CD4-positive, CD25-positive, alpha-beta regulatory T cell (primary cell): Measurements from ENCODE around the gene COPB2. TPM values are rescaled to one million over a fixed set of nuclear protein-coding genes. Genes with fewer than 3 reads are reported as not detected.

Experiments
- ATAC-seq, 2 donors: fragments of 150-1000 bp; cut with Tn5 transposase; one replicate each; pipeline ENCODE4 v1.10.0; 2021; ENCODE audit warnings: low read depth in 2 of 2, moderate number of reproducible peaks in 2 of 2, moderate library complexity in 1 of 2
- DNase-seq, 3 donors: peaks; one replicate each; pipeline versions ENCODE4 v3.0.0 to v3.0.0-alpha.2; 2012 to 2022; ENCODE audit warnings: mixed read lengths in 1 of 3
- H3K27ac ChIP-seq: one replicate; pipeline ENCODE4 v1.7.0; 2013; ENCODE audit warnings: mild to moderate bottlenecking, low read length; ENCODE audit not compliant: insufficient read depth, poor library complexity, severe bottlenecking
- H3K27me3 ChIP-seq: one replicate; pipeline ENCODE4 v1.7.0; 2013; ENCODE audit warnings: low read length; ENCODE audit not compliant: control insufficient read depth, insufficient read depth
- H3K36me3 ChIP-seq: one replicate; pipeline ENCODE4 v1.7.0; 2013; ENCODE audit warnings: mild to moderate bottlenecking, low read length, moderate library complexity; ENCODE audit not compliant: control insufficient read depth, insufficient read depth
- H3K4me1 ChIP-seq: 2 replicates; pipeline ENCODE4 v1.7.0; 2013; ENCODE audit warnings: mild to moderate bottlenecking, low read length; ENCODE audit not compliant: insufficient read depth, control insufficient read depth, poor library complexity, severe bottlenecking
- H3K4me3 ChIP-seq: one replicate; pipeline ENCODE4 v1.7.0; 2013; ENCODE audit warnings: low read depth, mild to moderate bottlenecking, low read length, moderate library complexity
- H3K9me3 ChIP-seq, 2 experiments: 1 replicate in 1 of 2; 2 replicates in 1 of 2; pipeline ENCODE4 v1.7.0; 2013; ENCODE audit warnings: low read length in 2 of 2, mild to moderate bottlenecking in 1 of 2, moderate library complexity in 1 of 2; ENCODE audit not compliant: control insufficient read depth in 2 of 2
- H3K27ac Mint-ChIP-seq, 3 donors: one replicate each; pipeline ENCODE4 v1.8.0; 2020 to 2022; ENCODE audit warnings: mild to moderate bottlenecking in 3 of 3, mixed read lengths in 3 of 3, moderate library complexity in 2 of 3
- H3K27me3 Mint-ChIP-seq: one replicate; pipeline ENCODE4 v1.8.0; 2022; ENCODE audit warnings: mild to moderate bottlenecking, mixed read lengths
- H3K36me3 Mint-ChIP-seq: one replicate; pipeline ENCODE4 v1.8.0; 2020; ENCODE audit warnings: mixed read lengths
- H3K4me1 Mint-ChIP-seq, 4 donors: one replicate each; pipeline ENCODE4 v1.8.0; 2020 to 2022; ENCODE audit warnings: mixed read lengths in 4 of 4, mild to moderate bottlenecking in 1 of 4
- H3K4me3 Mint-ChIP-seq, 4 donors: one replicate each; pipeline ENCODE4 v1.8.0; 2020 to 2022; ENCODE audit warnings: mild to moderate bottlenecking in 4 of 4, mixed read lengths in 4 of 4, moderate library complexity in 3 of 4
- H3K9me3 Mint-ChIP-seq, 7 donors: one replicate each; pipeline ENCODE4 v1.8.0; 2020 to 2022; ENCODE audit warnings: mixed read lengths in 7 of 7, mild to moderate bottlenecking in 3 of 7, moderate library complexity in 2 of 7
- polyA plus RNA-seq, 4 donors: library from polyadenylated mRNA; unstranded; fragments of 300-500 nt; fragmentation: Illumina TruSeq; gene quantifications; one replicate each; pipeline ENCODE4 v1.2.3, GENCODE V29; 2021
- total RNA-seq: library from RNA; stranded (reverse); gene quantifications from one replicate; pipeline ENCODE4 v1.2.3, GENCODE V29; 2022

COPB2 gene
- total and polyA plus RNA-seq, 5 donors from 2014 or later: 32.7 to 80.6 (median 67.6) TPM

DNA sequence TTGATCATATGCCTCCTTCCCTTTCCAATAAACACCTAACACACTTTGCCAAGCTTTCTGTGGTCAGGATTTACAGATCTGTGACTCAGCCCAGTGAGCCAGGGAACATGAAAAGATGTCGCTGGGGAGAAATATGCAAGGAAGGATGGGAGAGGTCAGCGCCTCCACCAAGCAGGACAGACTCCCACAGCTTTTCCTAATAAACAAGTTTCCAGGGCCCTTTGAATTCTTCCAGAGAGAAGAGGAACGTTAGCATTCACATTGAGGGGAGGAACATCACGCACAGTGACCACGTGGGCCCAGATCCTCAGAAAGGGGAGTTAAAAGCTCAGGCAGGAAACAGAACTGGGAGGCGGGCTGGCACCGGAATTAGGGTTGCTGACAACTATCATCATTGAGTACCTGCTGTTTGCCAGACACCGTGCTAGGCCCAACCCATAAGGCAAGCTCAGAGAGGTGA lies 78.9 kb downstream of the COPB2 start:
- no peak for DNase-seq
- Mint-ChIP-seq H3K9me3 (peaks cover 0 to 3% (median 0%) of the 10 kb centered on the region in 7 donors), H3K27ac (no peak overlapping the region), H3K4me1 (no peaks in the 10 kb centered on the region), H3K36me3 (no peaks in the 10 kb centered on the region), H3K27me3 (no peaks in the 10 kb centered on the region), H3K4me3 (no peak overlapping the region)
- no peak overlapping the region for H3K4me3 ChIP-seq
- H3K27me3 ChIP-seq: no peaks in the 10 kb centered on the region
- no peak for ATAC-seq
- no peak overlapping the region for H3K27ac ChIP-seq
- no peaks in the 10 kb centered on the region for H3K9me3 ChIP-seq
- H3K36me3 ChIP-seq: no peaks in the 10 kb centered on the region
- no peaks in the 10 kb centered on the region for H3K4me1 ChIP-seq

DNA sequence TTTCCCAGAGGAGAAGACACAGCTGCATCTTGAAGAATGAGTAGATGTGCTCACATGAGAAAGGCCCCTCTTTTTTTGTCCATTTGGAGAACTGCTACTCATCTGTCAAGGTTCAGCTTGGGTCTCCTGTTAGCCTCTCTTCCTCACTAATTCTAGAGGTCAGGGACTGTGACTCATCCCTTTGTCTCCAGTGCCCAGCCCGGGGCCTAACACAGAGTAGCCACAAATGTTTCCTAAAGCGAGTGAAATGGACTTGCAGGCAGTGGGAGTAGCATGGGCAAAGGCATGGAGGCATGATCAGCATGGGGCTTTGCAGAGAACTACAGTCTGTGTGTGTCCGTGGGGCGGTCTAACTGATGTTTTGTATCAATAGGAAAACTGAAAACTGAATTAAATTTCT lies 79.6 kb downstream of the COPB2 start:
- no peak overlapping the region for H3K4me3 ChIP-seq
- ATAC-seq (no peak), DNase-seq (no peak)
- Mint-ChIP-seq H3K27me3 (no peaks in the 10 kb centered on the region), H3K4me1 (no peaks in the 10 kb centered on the region), H3K27ac (no peak overlapping the region), H3K9me3 (peaks cover 0 to 3% (median 0%) of the 10 kb centered on the region in 7 donors), H3K36me3 (no peaks in the 10 kb centered on the region), H3K4me3 (no peak overlapping the region)
- no peaks in the 10 kb centered on the region for H3K36me3 ChIP-seq
- H3K27ac ChIP-seq: no peak overlapping the region
- H3K27me3 ChIP-seq: no peaks in the 10 kb centered on the region
- H3K4me1 ChIP-seq: no peaks in the 10 kb centered on the region
- H3K9me3 ChIP-seq: no peaks in the 10 kb centered on the region

DNA sequence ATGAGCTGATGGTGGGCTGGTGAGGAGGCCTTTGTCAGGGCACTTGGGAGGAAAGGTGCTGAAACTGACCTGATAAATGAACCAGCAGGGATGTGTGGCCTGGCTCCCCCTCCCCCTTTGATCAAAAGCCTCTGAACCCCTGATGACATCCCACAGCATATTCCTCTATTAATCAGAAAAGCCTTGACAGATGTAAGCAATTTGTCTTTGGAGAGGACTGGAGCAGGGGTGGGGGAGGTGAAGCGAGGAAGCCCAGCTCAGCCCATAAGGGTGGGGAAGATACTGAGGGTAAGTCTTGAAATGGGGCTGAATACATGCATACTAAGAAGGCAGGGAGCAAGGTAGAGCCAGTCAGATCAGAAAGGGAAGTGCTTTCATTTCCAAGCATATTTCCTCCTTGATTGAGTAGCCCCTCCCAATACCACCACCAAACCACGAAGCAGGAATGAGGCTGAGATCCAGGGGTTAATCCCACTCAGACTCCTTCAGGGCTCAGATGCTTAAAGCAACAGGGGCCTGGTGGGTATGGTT lies 80.3 kb downstream of the COPB2 start:
- ATAC-seq (no peak), DNase-seq (no peak)
- H3K27me3 ChIP-seq: no peaks in the 10 kb centered on the region
- Mint-ChIP-seq H3K9me3 (peaks cover 0 to 3% (median 0%) of the 10 kb centered on the region in 7 donors), H3K27me3 (no peaks in the 10 kb centered on the region), H3K27ac (no peak overlapping the region), H3K4me1 (no peaks in the 10 kb centered on the region), H3K36me3 (no peaks in the 10 kb centered on the region), H3K4me3 (no peak overlapping the region)
- H3K36me3 ChIP-seq: no peaks in the 10 kb centered on the region
- no peak overlapping the region for H3K4me3 ChIP-seq
- no peaks in the 10 kb centered on the region for H3K9me3 ChIP-seq
- no peaks in the 10 kb centered on the region for H3K4me1 ChIP-seq
- no peak overlapping the region for H3K27ac ChIP-seq

DNA sequence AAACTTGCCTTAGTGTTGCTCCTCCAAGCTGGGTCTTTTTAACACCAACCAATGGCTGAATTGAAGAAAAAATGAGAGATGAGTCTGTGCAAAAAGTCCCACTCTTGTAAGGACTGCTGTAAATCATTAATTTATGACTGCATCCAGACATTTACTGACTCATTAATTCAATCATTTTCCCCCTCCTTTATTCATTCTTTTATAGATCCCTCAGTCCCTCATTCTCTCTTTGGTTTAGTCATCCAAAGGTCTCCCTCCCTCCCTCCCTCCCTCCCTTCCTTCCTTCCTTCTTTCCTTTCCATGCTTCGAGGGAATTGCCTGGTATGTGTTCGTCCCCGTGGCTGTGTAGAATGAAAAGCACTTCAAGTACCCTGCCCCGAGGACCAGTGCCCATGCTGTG lies 80.9 kb downstream of the COPB2 start:
- Histone ChIP-seq H3K27ac (no peak overlapping the region), H3K4me1 (no peaks in the 10 kb centered on the region), H3K27me3 (no peaks in the 10 kb centered on the region), H3K36me3 (no peaks in the 10 kb centered on the region), H3K4me3 (no peak overlapping the region), H3K9me3 (no peaks in the 10 kb centered on the region)
- Mint-ChIP-seq H3K27me3 (no peaks in the 10 kb centered on the region), H3K27ac (no peak overlapping the region), H3K4me3 (no peak overlapping the region), H3K36me3 (no peaks in the 10 kb centered on the region), H3K9me3 (peaks cover 0 to 3% (median 0%) of the 10 kb centered on the region in 7 donors), H3K4me1 (no peaks in the 10 kb centered on the region)
- ATAC-seq (no peak), DNase-seq (no peak)

DNA sequence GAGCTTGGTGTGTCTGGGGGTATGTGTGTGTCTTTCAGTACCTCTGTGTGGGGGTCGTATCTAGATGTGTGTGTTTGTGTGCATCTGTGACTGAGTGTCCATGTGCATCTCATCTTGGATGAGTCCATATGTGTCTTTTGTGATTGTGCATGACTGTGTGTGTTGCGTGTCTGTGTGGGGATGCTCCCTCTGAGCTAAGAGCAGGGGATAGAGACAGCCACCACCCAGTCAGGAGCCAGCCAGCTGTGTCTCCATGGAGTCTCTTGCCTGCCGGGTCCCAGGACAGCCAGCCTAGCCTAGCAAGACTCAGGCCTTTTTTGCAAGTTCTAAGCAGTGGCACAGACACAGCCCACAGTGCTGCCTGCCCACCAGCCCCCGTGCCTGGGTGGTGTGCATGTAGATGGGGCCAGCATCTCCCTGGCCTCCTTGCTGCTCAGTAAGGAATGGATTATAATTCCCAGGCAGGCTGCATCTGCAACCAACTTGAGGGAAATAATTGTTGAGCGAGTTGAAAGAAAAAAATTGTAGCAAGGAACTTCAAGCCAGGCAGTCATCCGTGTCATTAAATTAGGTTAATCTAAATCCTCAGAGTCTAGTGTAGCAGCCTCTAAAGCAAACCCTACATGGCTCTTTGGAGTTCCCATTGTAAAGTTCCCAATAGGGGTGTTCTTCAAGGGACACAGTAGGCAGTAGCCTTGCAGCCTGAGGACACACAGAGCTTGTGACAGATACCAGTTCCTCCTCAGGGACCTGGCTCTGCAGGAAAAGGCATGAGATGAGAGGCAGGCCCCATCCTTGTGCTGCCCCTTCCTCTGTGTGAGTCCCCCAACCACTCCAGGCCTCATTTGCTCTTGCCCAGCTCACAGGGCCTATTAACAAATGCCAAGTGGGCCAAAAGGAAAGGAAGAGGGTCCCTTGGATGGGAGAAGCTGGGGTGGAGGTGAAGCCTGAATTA lies 81.6 kb downstream of the COPB2 start:
- H3K36me3 ChIP-seq: no peaks in the 10 kb centered on the region

More for the DNA sequence above, 81.6 kb downstream of the COPB2 start:
- DNase-seq: no peak
- Mint-ChIP-seq H3K4me3 (no peak overlapping the region), H3K27me3 (no peaks in the 10 kb centered on the region), H3K9me3 (peaks cover 0 to 3% (median 0%) of the 10 kb centered on the region in 7 donors), H3K36me3 (no peaks in the 10 kb centered on the region), H3K27ac (no peak overlapping the region), H3K4me1 (no peaks in the 10 kb centered on the region)
- Histone ChIP-seq H3K27me3 (no peaks in the 10 kb centered on the region), H3K27ac (no peak overlapping the region), H3K4me3 (no peak overlapping the region), H3K4me1 (no peaks in the 10 kb centered on the region), H3K9me3 (no peaks in the 10 kb centered on the region)
- no peak for ATAC-seq

Other genes starting within 250 kb of the COPB2 start
- gene MRPS22, start 45.6 kb downstream of the COPB2 start, total RNA-seq: 29.8 TPM
- 10 to 100 TPM; 36.5 to 55.2 (median 47.0) TPM for gene MRPS22, start 45.6 kb downstream of the COPB2 start, polyA plus RNA-seq
- gene RBP2, start 86.9 kb upstream of the COPB2 start, total RNA-seq: not detected
- not detected for gene RBP2, start 86.9 kb upstream of the COPB2 start, polyA plus RNA-seq
- not detected for gene RBP1, start 150.1 kb upstream of the COPB2 start, total RNA-seq
- not detected for gene RBP1, start 150.1 kb upstream of the COPB2 start, polyA plus RNA-seq